GM21367 (cell line): ENCODE data around the gene HOXA7.

Source experiments
- ATAC-seq: cut with Tn5 transposase; IDR thresholded peaks from one replicate; pipeline ENCODE4 v1.9.1; 2021; ENCODE audit not compliant: unreplicated experiment

Gene HOXA7

GRCh38 chr7:27156508-27156898 lies at the start of gene HOXA7:
Gene HOXA7 (minus strand): TSS chr7:27156675. CDS start chr7:27156545, 130 bp downstream.
- no peak for ATAC-seq

- no peak for ATAC-seq
Measured at GRCh38 chr7:27205325-27206280, 49.1 kb upstream of the HOXA7 start.

- no peak for ATAC-seq
Measured at GRCh38 chr7:27204851-27205322, 48.4 kb upstream of the HOXA7 start.

- no peak for ATAC-seq
Measured at GRCh38 chr7:27203964-27204594, 47.6 kb upstream of the HOXA7 start.

- no peak for ATAC-seq
Measured at GRCh38 chr7:27203365-27203953, 47.0 kb upstream of the HOXA7 start.

- no peak for ATAC-seq
Measured at GRCh38 chr7:27202862-27203134, 46.3 kb upstream of the HOXA7 start.

GRCh38 chr7:27202018-27202861 lies 45.8 kb upstream of the HOXA7 start:
- no peak for ATAC-seq

GRCh38 chr7:27201580-27202017 lies 45.1 kb upstream of the HOXA7 start:
- ATAC-seq, result no peak

GRCh38 chr7:27200761-27201579 lies 44.5 kb upstream of the HOXA7 start:
- ATAC-seq, result no peak

- no peak for ATAC-seq
Measured at GRCh38 chr7:27199849-27200760, 43.6 kb upstream of the HOXA7 start, which contains the start of gene HOXA13. Gene HOXA13 (minus strand): TSS chr7:27200091. CDS start chr7:27200077, 14 bp downstream.

GRCh38 chr7:27198871-27199801 lies 42.7 kb upstream of the HOXA7 start:
- ATAC-seq, result no peak

- no peak for ATAC-seq
Measured at GRCh38 chr7:27198138-27198841, 41.8 kb upstream of the HOXA7 start.

- ATAC-seq, result no peak
Measured at GRCh38 chr7:27197137-27198042, 40.9 kb upstream of the HOXA7 start.

- no peak for ATAC-seq
Measured at GRCh38 chr7:27196287-27196767, 39.9 kb upstream of the HOXA7 start.

GRCh38 chr7:27194686-27195379 lies 38.4 kb upstream of the HOXA7 start:
- no peak for ATAC-seq

GRCh38 chr7:27194002-27194352 lies 37.5 kb upstream of the HOXA7 start:
- no peak for ATAC-seq
